GM18867 (cell line): Measurements from ENCODE around the gene VPS33B.

ENCODE experiments used
- ATAC-seq: cut with Tn5 transposase; IDR thresholded peaks from one replicate; pipeline ENCODE4 v1.9.1; 2021; ENCODE audit warnings: mild to moderate bottlenecking, moderate library complexity; ENCODE audit not compliant: unreplicated experiment

VPS33B gene

DNA sequence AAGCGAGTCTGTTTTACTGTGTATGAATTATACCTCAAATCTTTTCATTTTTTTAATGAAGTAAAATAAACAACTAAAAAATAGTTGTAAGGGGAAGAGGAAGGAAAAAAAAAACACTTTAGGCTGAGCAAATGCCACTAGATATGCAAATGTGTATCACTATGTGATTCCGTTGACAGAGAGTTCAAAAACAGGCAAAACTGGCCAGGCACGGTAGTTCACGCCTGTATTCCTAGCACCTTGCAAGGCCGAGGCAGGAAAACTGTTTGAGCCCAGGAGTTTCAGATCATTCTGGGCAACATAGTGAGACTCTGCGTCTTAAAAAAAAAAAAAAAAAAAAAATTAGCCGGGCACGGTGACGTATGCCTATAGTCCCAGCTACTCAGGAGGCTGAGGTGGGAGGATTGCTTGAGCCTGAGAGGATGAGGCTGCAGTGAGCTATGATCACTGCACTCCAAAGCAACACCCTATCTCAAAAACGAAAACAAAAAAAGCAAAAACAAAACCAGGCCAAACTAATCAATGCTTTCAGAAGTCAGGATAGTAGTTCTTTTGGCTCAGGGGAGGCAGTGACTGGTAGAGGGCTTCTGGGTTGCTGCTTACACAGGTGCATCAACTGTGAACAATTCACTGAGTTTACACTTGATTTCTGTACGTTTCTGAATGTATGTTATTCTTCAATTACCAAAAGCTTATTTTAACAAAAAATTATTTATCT is 35.4 kb downstream of the VPS33B start:
- ATAC-seq: peak; percentile 60

GRCh38 chr15:90982135-90982534 is 40.3 kb downstream of the VPS33B start:
- ATAC-seq: peak; percentile 27

- ATAC-seq: peak; percentile 84
Measured at GRCh38 chr15:90981681-90982080, 40.7 kb downstream of the VPS33B start.

DNA sequence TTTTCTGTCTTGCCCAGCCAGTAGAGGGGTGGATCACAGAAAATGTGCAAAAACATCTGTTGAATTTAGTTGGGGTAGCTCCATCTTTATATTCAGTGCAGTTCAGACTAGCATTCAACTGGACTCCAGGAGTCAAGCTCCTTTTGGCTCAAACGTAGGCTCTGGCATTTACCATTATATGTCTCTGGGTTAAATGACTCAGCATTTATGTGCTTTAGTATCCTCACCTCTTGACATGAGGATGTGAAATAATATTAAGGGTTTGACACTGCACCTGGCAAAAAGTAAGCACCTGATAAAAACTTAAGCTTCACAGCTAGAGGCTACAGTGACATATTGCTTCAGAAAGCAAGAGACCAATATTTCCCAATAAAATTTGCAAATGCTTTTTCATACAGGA is 42.8 kb downstream of the VPS33B start:
- ATAC-seq: no peak

DNA sequence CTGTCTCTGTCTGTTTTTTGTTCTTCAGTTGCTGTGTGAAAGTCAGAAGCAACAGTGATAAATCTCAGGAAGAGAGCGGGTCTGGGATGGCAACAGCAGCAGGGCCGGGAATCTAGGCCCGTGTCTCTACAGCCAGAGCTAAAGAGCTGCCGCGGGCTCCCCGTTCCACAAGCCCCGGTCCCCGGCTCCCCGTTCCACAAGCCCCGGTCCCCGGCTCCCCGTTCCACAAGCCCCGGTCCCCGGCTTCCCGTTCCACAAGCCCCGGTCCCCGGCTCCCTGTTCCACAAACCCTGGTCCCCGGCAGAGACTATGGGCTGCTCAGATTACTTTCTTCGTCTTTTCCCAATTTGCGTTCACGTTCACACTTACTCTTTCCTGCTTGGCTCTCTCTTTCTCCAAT is 48.2 kb downstream of the VPS33B start:
- ATAC-seq: no peak

DNA sequence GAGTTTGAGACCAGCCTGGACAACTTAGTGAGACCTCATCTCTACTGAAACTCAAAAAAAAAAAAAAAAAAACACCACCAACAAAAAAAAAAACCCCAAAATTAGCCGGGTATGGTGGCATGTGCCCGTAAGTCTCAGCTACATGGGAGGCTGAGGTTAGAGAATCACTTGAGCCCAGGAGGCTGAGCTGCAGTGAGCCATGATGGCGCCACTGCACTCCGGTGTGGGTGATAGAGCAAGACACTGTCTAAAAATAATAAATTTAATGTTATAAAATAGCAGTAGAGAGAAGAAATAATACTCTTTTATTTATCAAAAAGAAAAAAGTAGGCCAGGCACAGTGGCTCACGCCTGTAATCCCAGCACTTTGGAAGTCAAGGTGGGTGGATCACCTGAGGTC is 50.3 kb downstream of the VPS33B start:
- ATAC-seq: no peak

DNA sequence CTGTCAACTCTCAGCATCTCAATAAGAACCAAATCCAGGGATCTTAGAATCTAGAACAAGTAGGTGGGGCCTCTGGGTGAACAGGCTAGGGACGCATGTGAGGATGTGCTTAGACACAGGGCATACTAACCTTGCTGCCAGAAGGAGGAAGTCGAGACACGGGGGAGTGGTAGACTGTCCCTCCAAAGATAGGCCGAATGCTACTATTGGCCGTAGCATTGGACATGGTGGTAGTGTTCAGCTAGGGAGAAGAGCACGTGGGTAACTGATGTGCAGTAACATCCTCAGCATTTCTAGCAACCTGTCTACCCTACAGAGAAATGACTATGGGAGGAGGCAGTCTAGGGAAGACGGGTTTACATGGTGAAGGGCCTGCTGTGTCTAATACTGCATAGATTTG is 52.1 kb downstream of the VPS33B start:
- ATAC-seq: no peak

- no peak for ATAC-seq
Measured at GRCh38 chr15:90968434-90968833, 54.0 kb downstream of the VPS33B start.

GRCh38 chr15:90967206-90967605 is 55.2 kb downstream of the VPS33B start:
- no peak for ATAC-seq

DNA sequence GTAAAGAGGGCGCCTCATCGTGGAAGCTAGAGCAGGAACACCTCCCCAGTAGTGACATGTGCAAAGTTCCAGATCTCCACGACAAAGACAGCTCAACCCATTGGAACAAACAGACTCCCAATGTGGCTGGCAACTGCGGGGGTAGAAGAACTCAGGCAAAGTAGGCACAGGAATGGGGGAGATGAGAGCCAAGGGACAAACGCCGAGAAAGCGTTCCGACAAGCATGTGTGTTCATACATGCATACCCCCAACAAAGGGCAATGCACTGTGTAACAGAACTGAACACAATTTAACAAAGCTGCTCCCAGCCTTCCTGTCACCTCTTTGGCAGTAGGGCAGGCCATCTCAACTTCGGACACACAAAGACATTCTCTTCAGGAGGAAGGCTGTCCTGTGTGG is 56.1 kb downstream of the VPS33B start:
- ATAC-seq: no peak

DNA sequence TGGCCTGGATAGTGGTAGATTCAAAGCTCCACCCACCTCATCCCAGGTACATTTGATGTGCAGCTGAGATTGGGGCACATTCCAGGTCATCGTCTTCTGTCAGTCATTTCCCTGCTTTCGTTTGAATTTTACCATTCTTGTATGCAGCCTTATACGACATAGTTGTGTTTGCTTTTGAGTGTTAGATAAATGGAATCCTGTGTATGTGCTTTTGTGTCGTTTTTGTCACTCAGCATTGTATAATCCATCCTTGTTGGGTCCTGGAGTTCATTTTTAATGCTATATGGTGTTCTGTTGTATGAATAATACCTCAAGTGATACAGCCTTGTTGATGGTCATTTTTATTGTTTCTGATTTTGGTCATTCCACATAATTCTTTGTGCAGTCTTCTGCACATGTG is 60.4 kb downstream of the VPS33B start:
- ATAC-seq: no peak

DNA sequence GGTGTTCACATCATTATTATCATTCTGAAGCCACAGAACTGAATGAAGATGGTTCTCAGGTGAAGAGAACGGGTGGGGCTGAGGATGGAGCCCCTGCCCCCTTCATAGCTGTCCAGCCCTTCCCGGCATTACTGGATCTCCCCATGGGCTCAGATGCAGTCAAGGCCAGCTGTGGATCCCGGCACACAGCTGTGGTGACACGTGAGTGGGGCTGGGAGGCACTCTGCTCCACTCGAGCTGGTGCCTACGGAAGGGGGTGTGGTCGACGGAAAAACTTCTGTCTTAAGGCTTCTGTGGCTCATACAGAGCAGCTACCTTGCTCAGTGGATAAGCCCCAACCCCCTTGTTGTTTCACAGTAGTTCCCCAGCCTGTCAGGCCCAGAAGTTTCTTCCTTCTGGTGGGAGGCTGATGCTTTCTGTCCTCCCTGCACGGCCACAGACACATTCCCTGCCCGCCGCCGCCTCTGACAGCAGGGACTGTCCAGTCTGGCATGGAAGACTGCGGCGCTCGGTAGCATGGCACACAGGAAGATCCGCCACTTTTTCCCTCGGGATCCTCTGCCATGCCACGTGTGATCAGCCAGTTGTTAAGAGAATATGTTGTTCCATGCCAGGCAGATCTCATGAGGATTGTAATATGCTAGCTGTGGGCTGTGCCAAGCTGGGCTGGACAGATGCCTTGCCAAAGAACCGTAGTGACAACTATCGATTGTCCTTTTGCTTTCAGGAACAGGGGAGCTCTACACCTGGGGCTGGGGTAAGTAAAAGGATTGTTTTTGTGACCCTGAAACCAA is 61.9 kb downstream of the VPS33B start:
- ATAC-seq: no peak

GRCh38 chr15:90959894-90960293 is 62.5 kb downstream of the VPS33B start:
- no peak for ATAC-seq

- ATAC-seq: no peak
Measured at GRCh38 chr15:90959028-90959595, 63.3 kb downstream of the VPS33B start.

DNA sequence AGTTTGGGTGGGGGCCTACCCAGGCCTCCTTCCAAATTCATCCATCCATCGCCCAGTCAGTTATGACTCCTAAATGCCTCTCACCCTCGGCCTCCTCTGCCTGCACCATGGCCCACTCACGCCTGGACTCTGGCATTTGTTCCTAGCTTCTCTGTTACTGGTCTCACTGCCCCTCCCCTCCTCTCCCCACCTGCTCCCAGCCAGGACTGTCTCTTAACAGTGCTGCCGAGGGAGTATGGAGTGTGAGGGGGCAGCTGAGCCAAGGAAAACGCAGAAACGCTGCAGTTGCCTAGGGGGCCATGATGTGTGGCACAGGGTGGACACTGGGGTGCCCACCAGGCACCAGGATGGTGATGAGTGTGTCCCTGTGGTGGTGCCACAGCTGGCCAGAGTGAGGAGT is 64.6 kb downstream of the VPS33B start:
- ATAC-seq: no peak

DNA sequence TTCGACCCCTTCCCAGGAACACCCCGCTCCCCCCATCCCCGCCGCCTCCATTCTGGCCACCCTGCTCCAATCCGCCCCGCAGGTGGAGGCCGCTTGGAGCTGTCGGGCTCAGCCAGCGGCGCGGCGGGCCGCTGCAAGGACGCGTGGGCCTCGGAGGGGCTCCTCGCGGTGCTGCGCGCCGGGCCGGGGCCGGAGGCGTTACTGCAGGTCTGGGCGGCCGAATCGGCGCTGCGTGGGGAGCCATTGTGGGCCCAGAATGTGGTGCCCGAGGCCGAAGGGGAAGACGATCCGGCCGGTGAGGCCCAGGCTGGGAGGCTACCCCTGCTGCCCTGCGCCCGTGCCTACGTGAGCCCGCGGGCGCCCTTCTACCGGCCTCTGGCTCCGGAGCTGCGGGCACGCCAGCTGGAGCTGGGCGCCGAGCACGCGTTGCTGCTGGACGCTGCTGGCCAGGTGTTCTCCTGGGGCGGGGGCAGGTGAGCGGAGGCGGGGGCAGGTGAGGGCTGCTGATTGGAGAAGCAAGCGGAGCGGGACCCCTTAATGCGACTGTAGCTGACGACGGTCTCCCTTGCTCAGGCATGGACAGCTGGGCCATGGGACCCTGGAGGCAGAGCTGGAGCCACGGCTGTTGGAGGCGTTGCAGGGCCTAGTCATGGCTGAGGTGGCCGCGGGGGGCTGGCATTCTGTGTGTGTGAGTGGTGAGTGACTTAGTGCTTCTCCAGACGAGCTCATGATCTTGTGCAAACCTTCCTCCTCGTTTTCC is 65.2 kb downstream of the VPS33B start:
- no peak for ATAC-seq

- no peak for ATAC-seq
Measured at GRCh38 chr15:90956274-90957030, 65.9 kb downstream of the VPS33B start.

DNA sequence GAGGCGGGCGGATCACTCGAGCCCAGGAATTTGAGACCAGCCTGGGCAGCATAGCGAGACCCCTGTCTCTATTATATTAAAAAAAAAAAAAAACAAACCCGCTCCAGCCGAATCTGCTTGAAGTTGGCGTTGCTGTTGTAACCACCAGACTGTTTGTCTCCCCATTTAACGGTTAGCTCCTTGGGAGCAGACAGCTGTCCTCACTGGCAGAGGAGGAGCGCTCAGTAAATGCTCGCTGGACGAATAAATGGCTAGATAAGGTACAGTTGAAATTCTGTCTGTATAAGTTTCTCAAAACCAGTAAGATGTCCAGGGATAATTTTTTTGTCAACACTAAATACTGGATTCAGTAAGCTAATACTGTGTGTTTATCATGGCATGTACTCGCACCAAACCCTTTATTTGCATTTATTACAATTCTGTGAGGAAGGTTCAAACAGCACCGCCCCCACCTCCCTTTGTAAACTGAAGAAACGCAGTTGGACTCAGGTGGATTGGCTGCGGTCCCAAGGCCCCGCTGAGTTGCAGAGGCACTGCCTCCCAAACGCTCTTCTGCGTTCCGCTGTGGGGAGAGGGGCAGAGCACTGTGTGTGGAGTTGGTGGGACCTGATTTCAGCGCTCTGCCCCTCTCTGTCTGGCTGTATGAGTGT is 66.6 kb downstream of the VPS33B start:
- no peak for ATAC-seq

GRCh38 chr15:90954712-90955623 is 67.4 kb downstream of the VPS33B start, which contains the start of gene RCCD1:
TSS of gene RCCD1 (plus strand) at chr15:90954884. CDS start at chr15:90956735, 1,851 bp downstream.
- peak; percentile 93 for ATAC-seq
